GM19328 (cell line): ENCODE measurements around the gene CHRNE.
A peak's percentile ranks its signal among the peaks of the same experiment; 100 is the strongest.
"Not testable (repeated sequence)": the region's sequence is repeated elsewhere in the genome, so short reads cannot be mapped to it uniquely, and the experiment has no call there.

ENCODE experiments used
- ATAC-seq: cut with Tn5 transposase; IDR thresholded peaks from one replicate; pipeline ENCODE4 v1.9.1; 2021; ENCODE audit warnings: mild to moderate bottlenecking, moderate library complexity; ENCODE audit not compliant: unreplicated experiment

CHRNE gene

GRCh38 chr17:4908301-4908700, 5.4 kb upstream of the CHRNE start:
- ATAC-seq: no peak

GRCh38 chr17:4906642-4907041, 3.7 kb upstream of the CHRNE start:
- ATAC-seq: not testable (repeated sequence)

GRCh38 chr17:4902540-4902939, 358 bp downstream of the CHRNE start:
- ATAC-seq: no peak

- no peak for ATAC-seq
Measured at GRCh38 chr17:4901648-4902344, 1.1 kb downstream of the CHRNE start.

- no peak for ATAC-seq
Measured at GRCh38 chr17:4901108-4901647, 1.7 kb downstream of the CHRNE start.

GRCh38 chr17:4900231-4901107, 2.4 kb downstream of the CHRNE start:
- ATAC-seq: no peak

- ATAC-seq: peak; percentile 56
Measured at GRCh38 chr17:4899341-4900230, 3.3 kb downstream of the CHRNE start, which contains the start of gene C17orf107. Gene C17orf107 (plus strand): TSS chr17:4899536. CDS start chr17:4899763, 227 bp downstream.

GRCh38 chr17:4898927-4899326, 4.0 kb downstream of the CHRNE start:
- ATAC-seq: no peak

GRCh38 chr17:4898351-4898750, 4.5 kb downstream of the CHRNE start:
- no peak for ATAC-seq

- no peak for ATAC-seq
Measured at GRCh38 chr17:4897785-4898184, 5.1 kb downstream of the CHRNE start.

GRCh38 chr17:4897198-4897687, 5.7 kb downstream of the CHRNE start:
- no peak for ATAC-seq

GRCh38 chr17:4896332-4897197, 6.3 kb downstream of the CHRNE start:
- ATAC-seq: no peak

GRCh38 chr17:4895657-4896331, 7.1 kb downstream of the CHRNE start:
- no peak for ATAC-seq

- ATAC-seq: no peak
Measured at GRCh38 chr17:4895121-4895520, 7.8 kb downstream of the CHRNE start.

GRCh38 chr17:4893721-4894560, 9.0 kb downstream of the CHRNE start:
- ATAC-seq: no peak

- ATAC-seq: no peak
Measured at GRCh38 chr17:4893272-4893671, 9.6 kb downstream of the CHRNE start.

GRCh38 chr17:4892499-4893221, 10.2 kb downstream of the CHRNE start:
- no peak for ATAC-seq
